ENCODE data around the gene NGRN. TPM values are rescaled to one million over a fixed set of nuclear protein-coding genes. Genes with fewer than 3 reads are reported as not detected.

NGRN gene
- total and polyA plus RNA-seq, 2 of the 4 experiments (the other 2 are of a cell fraction): 39.6 to 46.2 TPM

- no peak overlapping the region for H2BK120ac ChIP-seq (ENCODE audit: low read depth, low read length)
- H3K36me3 ChIP-seq (ENCODE audit: control insufficient read depth, insufficient read depth, low read length): no peaks in the 10 kb centered on the region
- H4K20me1 ChIP-seq (ENCODE audit: insufficient read depth, low read length): no peaks in the 10 kb centered on the region
- H4K8ac ChIP-seq (ENCODE audit: low read depth in 2 of 2, low read length in 2 of 2): no peak overlapping the region
- no peak overlapping the region for H3K56ac ChIP-seq (ENCODE audit: extremely low read depth, insufficient read depth, low read length)
- H3K9me1 ChIP-seq (ENCODE audit: insufficient read depth, low read length): no peaks in the 10 kb centered on the region
- H3K9me3 ChIP-seq (ENCODE audit: control insufficient read depth, insufficient read depth, low read length): no peaks in the 10 kb centered on the region
- no peaks in the 10 kb centered on the region for H3K4me1 ChIP-seq (ENCODE audit: control insufficient read depth, insufficient read depth, low read length)
- H3K9ac ChIP-seq (ENCODE audit: low read depth, low read length): no peak overlapping the region
- ChIA-PET POLR2A (ENCODE audit: unreplicated experiment) (no interaction called here), CTCF (no interaction called here)
- in situ Hi-C loops (cut with MboI; ENCODE audit: low sequenced_read_pairs): loop anchor here (25.0 kb wide), 1 partner anchor 578 kb away; the partner anchor contains the start of gene FES
- H3K18ac ChIP-seq (ENCODE audit: low read depth, low read length): no peak overlapping the region
- ATAC-seq (ENCODE audit: low read depth) (no peak), DNase-seq (no peak)
- TF ChIP-seq, protein P1, sequence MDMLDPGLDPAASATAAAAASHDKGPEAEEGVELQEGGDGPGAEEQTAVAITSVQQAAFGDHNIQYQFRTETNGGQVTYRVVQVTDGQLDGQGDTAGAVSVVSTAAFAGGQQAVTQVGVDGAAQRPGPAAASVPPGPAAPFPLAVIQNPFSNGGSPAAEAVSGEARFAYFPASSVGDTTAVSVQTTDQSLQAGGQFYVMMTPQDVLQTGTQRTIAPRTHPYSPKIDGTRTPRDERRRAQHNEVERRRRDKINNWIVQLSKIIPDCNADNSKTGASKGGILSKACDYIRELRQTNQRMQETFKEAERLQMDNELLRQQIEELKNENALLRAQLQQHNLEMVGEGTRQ (IDR thresholded peaks at IDR 0.05; ENCODE audit: low read depth, low read length): no peak
- no peak for TF ChIP-seq MAZ (IDR thresholded peaks at IDR 0.05; ENCODE audit: borderline replicate concordance, low read depth, low read length)
- TF ChIP-seq MXI1 (IDR thresholded peaks at IDR 0.05; ENCODE audit: borderline replicate concordance, low read depth, low read length): no peak
- TF ChIP-seq MAFK (IDR thresholded peaks at IDR 0.05; ENCODE audit: low read depth, low read length): no peak
- TF ChIP-seq, protein P2, sequence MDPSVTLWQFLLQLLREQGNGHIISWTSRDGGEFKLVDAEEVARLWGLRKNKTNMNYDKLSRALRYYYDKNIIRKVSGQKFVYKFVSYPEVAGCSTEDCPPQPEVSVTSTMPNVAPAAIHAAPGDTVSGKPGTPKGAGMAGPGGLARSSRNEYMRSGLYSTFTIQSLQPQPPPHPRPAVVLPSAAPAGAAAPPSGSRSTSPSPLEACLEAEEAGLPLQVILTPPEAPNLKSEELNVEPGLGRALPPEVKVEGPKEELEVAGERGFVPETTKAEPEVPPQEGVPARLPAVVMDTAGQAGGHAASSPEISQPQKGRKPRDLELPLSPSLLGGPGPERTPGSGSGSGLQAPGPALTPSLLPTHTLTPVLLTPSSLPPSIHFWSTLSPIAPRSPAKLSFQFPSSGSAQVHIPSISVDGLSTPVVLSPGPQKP (IDR thresholded peaks at IDR 0.05; ENCODE audit: borderline replicate concordance, low read depth, low read length): no peak
- no peak for TF ChIP-seq FOS (IDR thresholded peaks at IDR 0.05; ENCODE audit: low read depth, low read length)
- TF ChIP-seq RFX5 (IDR thresholded peaks at IDR 0.05; ENCODE audit: low read depth, low read length): no peak
- TF ChIP-seq NFE2L2 (IDR thresholded peaks at IDR 0.05; ENCODE audit: low read depth, low read length): no peak
- TF ChIP-seq BHLHE40 (IDR thresholded peaks at IDR 0.05; ENCODE audit: low read depth, low read length): no peak
- no peak for TF ChIP-seq SMC3 (IDR thresholded peaks at IDR 0.05; ENCODE audit: low read depth, low read length)
- no peak overlapping the region for H3K27ac ChIP-seq (ENCODE audit: insufficient read depth, low read length)
- H2AFZ ChIP-seq (replicated peaks; ENCODE audit: low read length, poor library complexity): no peak overlapping the region
- H4K91ac ChIP-seq (ENCODE audit: insufficient read depth, low read depth, low read length): no peak overlapping the region
- no peak overlapping the region for H3K23ac ChIP-seq (ENCODE audit: low read depth, low read length)
- H2BK20ac ChIP-seq (ENCODE audit: low read depth, low read length): no peak overlapping the region
- H2AK5ac ChIP-seq (ENCODE audit: low read depth, low read length): no peak overlapping the region
- intact Hi-C loops (cut with micrococcal nuclease): no loop called here
- H3K79me1 ChIP-seq (ENCODE audit: low read depth in 1 of 2, low read length in 2 of 2): no peaks in the 10 kb centered on the region
- no peak overlapping the region for H3K14ac ChIP-seq (replicated peaks; ENCODE audit: low read depth, low read length)
- no peak overlapping the region for H2BK15ac ChIP-seq (ENCODE audit: low read depth, low read length)
- no peak overlapping the region for H3K4me2 ChIP-seq (ENCODE audit: low read depth, low read length)
- no peak overlapping the region for H3K4ac ChIP-seq (ENCODE audit: low read depth, low read length)
- dilution Hi-C loops (cut with HindIII; ENCODE audit: low sequenced_read_pairs, unreplicated experiment): no loop called here
- 100% methylated on average over 3 of the region's 4 CpGs; no CpG with 5 or more reads in 1 of the 2 experiments for WGBS, 2 experiments (ENCODE audit: extremely low coverage in 2 of 2, insufficient read length in 1 of 2)
- H4K5ac ChIP-seq (ENCODE audit: low read depth, low read length): no peak overlapping the region
- BruUV-seq (replicated peaks): no TSS peak
- H3K27me3 ChIP-seq (ENCODE audit: control insufficient read depth, insufficient read depth, low read length): no peaks in the 10 kb centered on the region; the same call in 1 of the 2 replicates
- H2BK5ac ChIP-seq (ENCODE audit: low read depth, low read length, poor library complexity, severe bottlenecking): no peak overlapping the region
- no peak overlapping the region for H3K4me3 ChIP-seq (ENCODE audit: insufficient read depth, low read depth, low read length)
- no peak overlapping the region for H2AK9ac ChIP-seq (replicated peaks; ENCODE audit: low read depth, low read length, poor library complexity)
Measured at GRCh38 chr15:90309020-90309419, 43.5 kb downstream of the NGRN start.
